Stimulated activated CD8-positive, alpha-beta memory T cell treated with anti-CD3 and anti-CD28 coated beads, Interleukin-2, amount 100 ng/mL, for 48 hours (primary cell): ENCODE measurements around the gene MRAS.

Experiments
- DNase-seq, 2 donors: peaks; one replicate each; pipeline ENCODE4 v3.0.0-alpha.2; 2020; ENCODE audit warnings: low read depth in 2 of 2

Gene MRAS

DNA sequence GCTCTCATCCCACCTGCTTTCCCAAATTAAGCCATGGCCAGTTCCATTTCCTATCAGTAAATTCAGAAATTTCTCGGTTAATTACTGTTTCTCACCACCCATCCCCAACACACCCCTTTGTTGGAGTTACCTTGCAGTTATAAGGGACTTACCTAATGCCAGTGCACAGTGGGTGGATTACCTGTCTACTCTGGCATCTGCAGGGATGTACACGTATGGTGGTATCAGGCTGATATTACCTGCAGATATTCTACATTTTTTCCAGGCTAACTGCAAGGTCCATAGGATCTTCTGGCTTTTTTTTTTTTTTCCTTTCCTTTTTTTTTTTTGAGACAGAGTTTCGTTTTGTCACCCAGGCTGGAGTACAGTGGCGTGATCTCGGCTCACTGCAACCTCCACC lies 7.9 kb upstream of the MRAS start:
- no peak for DNase-seq

DNA sequence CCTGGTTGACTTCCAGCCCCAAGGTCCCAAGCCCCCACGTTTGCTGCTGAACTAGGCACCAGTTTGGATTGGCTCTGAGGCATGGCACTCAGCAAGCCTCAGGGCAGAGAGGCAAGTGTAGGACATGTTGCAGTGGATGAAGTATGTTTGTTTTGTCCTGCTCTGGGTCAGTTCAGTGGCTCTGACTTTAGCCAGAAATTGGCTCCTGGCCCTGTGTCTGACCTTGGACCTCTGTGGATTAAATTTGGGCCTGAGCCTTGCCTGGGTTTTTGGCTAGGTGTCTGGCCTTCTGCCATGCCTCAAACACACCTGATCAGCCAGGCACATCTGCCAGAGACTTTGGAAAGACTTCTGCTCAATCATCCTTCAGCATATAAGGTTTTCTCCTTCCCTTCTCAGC lies 3.6 kb upstream of the MRAS start:
- DNase-seq = no peak

DNA sequence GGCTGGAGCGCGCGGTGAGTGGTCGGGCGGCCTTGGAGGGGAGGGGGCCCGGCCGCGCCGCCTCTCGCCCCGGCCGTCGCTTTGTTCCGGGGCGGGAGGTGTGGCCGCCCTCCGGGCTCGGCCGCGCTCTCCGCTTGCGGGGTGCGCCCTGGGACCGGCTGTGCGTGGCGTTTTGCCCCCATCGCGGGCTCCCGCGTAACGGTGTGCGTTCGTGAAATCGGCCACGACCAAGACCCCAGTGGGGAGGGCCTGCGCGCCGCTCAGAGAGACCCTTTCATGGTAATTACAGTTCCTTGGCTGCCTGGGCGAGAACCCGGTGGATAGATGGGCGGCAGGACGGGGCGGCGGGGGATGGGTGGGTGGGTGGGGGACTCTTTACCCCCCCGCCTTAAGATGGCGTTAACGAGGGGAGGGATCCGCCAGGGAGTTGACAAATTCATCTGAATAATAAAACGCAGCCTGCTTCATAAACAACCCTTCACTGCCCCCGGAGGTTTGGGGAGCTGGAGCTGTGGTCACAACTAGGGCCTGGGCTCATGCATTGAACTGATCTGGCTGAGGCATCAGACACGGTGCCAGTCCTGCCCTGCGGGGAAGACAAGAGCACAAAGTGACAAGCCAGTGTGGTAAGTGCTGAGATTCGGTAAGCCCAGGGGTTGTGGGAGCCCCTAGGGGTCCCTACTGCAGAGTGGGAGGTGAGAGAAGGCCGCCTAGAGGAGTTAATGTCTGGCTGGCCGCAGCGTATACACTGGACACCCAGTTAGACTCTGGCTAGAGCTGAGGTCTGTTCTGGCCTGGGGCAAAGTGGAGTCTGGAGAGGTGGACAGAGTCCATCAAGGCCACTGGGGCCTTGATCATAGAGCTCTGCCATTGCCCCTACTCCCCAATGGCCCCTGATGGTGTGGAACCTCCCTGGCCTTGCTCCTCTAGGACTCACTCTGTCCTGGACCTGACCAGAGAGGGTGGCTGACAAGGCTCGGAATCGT lies 668 bp downstream of the MRAS start:
- DNase-seq = no peak

DNA sequence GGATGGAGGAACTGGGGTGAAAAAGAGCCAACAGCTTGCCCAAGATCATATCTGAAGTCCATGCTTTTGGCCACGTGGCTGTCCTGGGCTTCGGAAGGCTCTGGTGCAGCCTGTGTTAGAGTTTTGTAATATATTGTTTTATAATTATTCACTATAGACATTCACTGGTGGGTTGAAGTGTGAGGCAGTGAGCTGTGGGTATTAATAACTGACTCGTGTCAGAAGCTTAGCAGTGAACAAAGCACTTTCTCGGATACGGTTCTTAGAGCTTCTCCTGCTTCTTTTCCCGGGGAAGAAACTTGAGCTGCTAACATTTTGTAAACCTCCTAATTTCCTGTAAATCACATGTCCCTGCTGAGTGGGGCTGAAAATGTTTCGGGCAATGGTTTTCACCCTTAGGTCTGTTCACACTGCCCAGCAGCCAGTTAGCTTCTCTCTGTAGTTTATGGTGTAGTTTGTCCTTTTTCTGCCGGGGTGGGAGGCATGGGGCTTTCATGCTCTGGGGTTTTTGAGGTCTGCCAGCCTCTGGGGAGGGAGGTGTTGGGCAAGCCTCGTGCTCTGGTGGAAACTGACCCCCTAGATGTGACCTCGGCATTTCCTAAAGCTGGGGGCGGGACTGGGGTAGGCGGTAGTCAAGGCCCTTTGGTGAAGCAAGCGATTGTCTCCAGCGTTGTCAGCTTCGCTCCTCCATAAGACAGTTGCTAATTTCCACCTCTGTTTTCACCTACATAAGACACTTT lies 1.7 kb downstream of the MRAS start:
- no peak for DNase-seq

DNA sequence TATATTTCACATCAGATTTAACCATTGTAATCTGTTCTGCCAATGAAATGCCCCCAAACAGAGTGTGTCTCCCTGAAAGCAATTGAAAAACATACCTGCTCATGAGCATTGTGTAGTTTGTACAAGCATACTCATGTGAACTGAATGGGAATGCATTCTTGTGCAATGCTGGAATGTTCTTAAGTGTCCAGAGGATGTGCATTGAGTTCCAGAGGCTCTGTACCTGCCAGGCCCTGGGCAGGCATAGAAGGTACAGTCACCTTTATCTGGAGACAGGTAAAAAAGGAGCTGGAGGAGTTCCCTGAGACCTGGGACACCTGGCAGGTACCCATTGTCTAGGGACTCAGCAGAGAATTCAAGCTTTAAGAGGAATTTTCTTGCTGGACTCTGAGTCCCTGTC lies 2.8 kb downstream of the MRAS start:
- no peak for DNase-seq

DNA sequence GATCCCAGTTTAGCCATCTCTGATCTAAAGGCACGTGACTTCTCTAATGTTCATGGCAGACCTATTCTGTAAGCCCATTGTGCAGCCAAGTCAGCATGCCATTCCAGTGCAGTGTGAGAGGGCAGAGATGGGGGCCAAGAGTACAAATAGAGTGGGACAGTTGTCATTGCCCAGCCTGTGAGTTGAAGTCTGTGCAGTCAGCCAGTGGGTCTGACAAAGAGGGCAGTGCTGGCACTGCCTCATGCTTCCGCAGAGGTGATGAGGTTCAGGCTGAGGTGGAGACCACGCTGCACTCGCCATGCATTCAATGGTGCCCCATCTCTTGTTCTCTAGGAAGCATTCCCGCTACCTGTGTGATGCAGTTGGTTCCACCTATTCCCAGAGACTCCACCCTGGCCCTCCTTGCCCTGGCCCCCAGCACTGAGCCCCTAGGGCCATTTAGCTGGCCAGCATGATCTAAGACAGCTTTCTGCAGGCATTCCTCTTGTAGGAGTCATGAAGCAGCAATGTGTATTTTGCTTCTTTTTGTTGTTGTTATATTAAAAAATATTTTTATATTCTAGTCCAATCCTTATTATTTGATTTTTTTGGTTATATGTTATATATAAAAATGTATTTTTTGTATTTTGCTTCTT lies 3.7 kb downstream of the MRAS start:
- DNase-seq = no peak

DNA sequence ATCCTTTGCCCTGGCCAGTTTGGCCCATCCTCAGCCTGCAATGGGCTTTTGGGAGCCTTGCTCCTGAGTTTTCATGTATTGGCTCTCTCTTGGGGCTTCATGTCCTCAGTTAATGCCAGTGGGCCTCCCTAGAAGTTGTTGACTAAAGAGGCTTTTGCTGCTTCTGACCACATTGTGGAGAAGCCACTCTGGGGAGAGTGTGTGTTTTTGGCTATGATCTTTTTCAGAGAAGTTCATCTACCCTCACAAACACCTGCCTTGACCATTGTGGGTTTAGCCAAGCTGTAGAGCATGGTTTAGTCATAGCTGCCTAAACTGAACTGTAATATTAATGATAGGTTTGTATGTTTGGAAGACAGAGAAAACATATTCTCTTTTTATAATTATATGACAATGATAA lies 6.0 kb downstream of the MRAS start:
- no peak for DNase-seq

DNA sequence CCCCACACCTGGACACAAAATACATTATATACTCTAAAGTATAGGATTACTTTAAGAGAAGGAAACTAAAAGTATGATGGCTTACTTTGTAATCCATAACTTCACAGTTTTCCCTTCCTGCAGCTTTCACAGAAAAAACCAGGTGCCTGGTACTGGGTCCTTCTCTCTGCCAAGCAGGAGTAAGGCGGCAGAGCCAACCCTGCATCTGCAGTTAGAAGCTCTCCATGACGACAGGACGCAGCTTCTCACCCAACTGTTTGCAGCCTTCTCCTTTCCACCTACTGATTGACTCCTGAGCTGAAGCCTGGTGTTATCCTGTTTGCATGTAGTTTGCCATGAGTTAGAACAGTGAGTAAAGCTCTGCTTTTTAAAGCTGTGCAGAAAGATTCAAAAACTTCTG lies 6.7 kb downstream of the MRAS start:
- no peak for DNase-seq

DNA sequence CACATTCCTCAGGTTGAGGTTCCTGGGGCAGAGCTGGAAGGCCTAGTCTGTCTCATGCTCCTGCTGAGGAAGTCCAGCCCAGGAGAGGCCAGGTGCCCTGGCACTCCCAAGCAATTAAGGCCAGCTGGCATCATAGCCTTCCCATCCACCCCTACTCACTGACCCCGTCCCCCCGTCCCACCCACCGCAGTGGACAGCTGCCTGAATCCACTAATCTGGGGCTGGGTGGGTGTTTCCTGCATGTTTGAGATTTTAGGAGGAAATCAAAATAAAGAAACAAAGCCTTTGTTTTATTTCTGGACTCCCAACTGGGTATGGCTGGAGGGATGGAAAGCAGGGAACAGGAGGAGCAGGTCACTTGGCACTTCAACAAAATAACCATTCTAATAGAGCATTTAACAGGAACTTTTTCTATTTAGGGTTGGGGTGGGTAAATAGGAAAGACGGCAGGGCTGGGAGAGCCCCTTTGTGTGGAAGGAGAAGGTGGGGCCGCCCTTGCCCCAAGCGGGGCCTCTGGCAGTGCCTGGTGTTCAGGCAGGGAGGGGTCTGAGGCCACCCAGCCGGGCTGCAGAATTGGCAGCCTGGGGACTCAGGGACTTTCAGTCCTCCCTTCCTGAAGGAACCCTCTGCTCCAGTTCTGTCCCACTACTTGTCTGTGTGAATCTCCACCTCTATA lies 8.5 kb downstream of the MRAS start:
- DNase-seq = no peak

DNA sequence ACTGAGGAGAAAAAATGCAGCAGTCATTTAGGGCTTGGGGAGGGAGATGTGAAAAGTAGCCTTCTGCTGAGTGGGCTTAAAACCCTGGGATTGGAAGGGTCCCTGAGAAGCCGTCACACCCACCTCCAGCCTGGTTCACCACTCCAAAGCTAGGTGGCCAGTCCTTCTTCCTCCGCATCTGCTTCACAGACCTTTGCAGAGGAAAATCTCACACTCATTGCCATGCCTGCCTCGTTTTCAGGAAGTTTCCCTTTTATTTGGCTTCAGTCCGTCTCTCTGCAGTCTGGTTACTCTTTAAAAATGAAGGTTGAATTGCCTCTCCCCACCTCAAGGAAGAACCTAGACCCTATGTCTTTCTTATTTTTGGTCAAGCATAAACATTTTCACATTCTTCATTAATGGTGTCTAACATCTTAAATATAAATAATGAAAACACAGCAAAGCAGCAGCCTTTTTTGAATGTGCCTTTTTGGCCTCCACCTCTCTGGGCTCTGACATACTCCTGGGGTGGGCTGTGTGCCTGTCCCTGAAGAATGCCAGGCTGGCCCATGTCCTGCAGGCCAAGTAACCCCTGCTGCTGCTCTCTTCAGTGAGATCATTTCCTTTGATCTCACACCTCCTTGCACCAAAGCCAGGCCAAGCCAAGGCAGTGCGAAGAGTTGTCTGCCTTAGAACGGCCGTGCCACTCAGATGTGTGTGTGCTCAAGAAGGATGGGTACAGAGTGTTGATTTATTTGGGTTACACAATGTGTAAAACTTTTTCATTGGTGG lies 11.0 kb downstream of the MRAS start:
- DNase-seq = no peak

DNA sequence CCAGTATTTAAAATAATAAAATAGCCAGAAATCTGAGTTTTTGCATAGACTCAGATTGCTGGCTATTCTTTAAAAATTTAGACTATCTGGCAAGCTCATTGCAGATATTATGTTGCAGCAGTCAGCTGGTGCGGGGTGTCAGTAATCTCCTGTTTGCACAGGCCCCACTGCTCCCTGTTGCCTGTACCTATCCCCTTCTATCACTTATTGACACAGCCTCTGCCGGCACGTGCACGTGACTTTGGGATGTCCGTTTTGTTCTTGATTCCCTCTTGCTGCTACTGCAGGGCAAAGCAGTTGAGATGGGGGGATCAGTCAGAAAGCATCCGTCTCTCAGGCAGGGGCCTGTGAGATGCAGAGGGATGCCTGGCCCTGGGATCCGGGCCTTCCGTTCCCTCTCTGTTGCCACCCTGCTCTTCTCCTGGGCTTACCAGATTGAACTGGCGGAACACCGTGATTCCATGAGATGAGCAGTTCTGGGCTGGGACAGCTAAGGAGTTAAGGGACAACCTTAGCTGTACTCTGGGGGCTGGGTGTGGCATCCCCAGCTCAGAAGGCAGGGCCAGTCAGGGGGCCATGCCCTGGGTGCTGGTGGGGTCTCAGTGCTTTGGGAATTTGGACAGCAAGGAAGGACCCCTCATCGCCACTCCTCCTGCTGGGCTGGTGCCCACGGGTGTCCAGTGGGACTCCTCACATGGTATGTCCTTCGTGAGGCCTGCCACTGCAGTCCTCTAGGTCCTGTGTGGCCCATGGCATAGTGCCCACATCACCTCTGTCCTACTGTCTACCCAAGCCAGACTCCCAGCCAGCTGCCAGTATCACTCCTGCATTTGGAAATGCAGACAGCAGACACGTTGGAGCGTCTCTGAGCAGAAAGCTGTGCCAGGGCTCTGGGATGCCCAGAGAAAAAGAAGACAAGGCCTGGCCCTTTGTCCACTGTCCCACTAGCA lies 11.8 kb downstream of the MRAS start:
- no peak for DNase-seq

DNA sequence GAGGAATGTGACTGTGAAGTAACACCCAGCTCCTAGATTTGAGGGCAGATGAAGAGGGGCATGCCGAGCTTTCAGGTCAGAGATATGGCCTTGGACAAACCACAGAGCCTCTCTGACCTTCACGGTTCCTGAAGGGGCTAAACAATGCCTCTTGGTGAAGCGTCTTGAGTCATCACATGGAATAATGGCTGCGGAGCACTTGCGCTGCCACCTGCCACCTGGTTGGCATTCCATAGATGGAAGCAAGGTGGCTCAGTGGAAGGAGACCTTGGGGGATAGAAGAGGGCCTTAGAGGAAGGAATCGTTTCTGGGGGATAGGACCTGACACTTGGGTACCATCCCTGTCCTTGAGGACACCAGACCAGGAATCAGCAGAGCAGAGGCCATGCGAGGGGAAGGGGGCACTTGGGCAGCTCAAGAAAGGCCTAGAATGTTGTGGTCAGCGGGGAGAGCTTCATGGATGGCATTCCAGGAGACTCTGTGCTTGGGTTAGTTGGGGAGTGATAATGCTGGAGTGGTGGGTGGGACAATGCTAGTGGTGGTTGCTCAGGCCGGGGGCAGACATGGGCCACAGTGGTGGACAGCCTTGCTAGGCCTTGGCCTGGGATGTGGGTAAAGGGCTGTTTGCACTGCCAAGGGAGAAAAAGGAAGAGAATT lies 12.6 kb downstream of the MRAS start:
- no peak for DNase-seq

DNA sequence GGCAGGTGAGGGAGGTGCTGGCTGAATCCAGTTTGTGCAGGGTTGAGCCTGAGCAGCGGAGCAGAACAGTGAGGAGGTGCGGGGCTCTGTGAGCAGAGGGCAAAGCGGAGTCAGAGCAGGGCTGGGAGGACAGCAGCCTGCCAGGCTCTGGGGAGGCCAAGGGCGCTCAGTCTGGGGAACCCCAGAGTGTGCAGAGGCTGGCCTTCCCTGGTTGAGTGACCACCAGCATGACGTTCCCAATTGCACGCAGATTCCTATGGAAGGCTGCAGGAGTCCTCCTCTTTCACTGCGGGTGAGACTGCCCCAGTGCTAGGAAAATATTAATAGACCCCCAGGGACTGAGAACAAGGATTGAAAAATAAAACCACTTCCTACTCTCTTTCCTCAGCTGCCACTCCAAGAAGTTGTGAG lies 13.2 kb downstream of the MRAS start:
- no peak for DNase-seq

DNA sequence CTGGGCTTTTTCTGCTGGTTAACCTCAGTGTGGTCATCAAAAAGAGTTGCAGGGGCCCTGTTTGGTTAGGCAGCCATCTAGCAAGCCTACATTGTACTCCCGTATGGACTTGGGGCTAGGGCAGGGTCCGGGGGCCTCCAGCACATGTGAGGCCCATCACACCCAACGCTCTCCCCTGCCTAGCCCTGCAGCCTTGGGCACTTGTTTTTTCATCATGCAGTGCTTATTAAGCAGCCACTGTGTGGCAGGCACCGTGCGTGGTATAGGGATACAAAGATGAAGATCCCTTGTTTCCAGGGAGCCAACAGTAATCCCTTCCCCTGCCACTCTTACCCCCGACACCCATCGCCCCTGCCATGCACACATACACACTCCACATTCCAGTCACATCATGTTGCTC lies 14.2 kb downstream of the MRAS start:
- DNase-seq = no peak

DNA sequence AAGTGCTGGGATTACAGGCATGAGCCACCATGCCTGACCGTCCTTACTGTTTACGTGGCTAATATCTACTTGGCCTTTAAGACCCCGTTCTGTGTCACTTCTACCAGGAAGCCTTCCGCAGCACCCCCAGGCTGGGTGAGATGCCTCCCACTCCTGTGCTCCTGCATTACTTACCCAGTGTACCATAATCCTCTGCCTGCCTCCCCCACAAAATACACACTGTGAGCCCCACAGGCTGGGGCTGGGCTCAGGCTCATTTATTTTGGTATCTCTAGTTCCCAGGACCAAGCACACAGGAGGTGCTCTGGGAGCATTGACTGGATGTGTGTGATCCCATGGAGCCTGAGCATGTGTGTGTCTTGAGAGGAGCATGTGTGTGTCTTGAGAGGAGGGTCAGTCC lies 14.9 kb downstream of the MRAS start:
- no peak for DNase-seq

DNA sequence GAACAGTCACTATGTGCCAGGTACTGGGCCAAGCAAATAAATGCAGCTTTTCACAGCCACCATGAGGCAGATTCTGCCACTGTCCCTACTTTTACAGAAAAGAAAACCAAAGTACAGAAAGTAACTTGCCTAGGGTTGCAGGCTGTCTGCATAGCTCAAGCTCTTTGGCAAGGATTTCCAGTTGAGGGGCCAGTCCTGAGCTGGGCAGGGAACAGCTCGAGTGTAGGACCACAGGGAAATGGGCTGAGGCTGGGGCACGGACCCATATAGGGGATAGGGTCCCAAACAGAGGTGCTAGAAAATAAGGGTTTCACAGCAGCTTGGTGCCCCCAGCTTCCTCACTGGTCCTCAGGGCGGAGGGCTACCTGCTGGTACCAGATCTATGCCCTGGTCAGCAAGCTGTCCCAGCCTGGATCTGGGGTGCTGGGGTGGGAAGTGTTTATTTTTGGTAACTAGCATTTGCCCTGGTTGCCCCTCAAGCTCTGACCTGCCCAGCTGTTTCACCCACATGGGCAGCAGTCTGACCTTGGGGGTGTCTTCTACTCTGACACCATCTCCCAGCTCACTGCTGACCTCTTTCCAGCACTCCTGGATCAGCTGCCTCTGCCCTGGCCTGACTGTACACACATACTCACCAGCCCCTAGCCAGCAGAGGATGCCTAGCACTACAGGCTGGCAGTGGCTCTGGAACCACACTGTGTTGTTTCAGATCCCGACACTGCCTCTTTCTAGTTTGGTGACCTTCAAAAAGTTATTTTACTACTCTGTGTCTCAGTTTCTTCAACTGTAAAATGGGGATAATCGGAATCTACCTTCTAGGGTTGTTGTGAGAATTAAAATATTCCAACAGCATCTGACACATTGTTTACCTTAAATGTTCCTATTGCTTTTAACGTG lies 16.2 kb downstream of the MRAS start:
- no peak for DNase-seq

DNA sequence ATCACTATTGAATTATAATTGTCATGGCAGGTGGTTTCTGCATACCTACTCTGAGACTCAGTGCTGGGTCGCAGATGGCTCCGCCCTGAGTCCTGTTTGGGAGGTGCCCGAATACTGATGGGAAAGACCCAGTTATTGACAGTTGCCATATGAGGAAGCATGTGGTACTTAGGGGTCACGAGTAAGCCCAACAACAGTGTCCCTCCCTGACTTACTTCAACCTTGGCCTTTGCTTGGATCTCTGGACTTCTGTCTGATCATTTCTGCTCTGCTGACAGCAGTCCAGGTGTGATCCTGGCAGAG lies 16.8 kb downstream of the MRAS start:
- no peak for DNase-seq

DNA sequence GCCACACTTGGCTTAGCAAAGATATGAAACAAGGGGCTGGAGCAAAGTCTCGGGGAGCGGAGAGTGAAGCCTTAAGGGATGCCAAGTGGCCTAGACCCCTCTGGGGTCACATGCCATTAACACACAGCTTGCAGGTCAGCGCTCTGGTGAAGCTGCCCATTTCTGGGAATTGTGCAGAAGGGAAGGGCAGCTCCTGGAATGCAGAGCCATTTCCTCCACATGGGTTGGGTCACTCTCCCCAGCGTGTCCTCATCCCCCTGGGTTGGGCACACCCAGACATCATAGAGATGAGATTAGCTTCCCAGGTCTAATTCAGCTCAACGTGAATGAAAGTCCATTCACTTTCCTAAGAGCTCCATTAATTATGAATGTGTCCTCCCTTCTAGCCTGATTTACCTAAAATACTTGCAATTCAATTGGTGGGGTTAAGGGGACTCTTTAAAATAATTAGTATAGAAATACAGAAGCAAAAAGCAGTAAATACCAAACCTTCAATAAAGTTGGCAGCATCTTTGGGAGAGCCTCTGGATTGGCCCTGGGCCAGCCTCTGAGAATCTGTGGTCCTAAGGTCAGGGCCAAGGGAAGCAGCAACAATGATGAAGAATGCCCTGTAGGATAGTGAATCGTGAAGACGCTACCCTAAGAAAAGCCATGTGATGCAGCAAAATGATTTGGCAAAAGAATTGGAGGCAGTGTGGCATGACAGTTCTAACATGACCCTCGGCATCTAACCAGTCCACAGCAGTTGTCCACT lies 17.8 kb downstream of the MRAS start:
- no peak for DNase-seq
